K562 (cell line): ENCODE data around the gene NKAIN4. TPM values are rescaled to one million over a fixed set of nuclear protein-coding genes. Genes with fewer than 3 reads are reported as not detected.

Experiments used
- ATAC-seq: fragments of 200-7000 bp; cut with Tn5 transposase; 3 replicates; pipeline ENCODE4 v1.9.1; 2020; ENCODE audit warnings: moderate library complexity
- BruUV-seq: library from RNA; stranded (reverse); fragments of 400-500 nt; replicated peaks from 2 replicates; lab custom pipeline; 2021; lab: Mats Ljungman, UMichigan
- CTCF ChIA-PET: fragments of 300-600 bp; formaldehyde crosslinking; extraction: SDS; loops from one replicate; lab custom pipeline; 2021; ENCODE audit warnings: low intra/inter-chr PET ratio; lab: Yijun Ruan, JAX
- POLR2A ChIA-PET: fragments of 300-600, 350-650 bp; sonication (Branson Sonifier 250); formaldehyde crosslinking; extraction: SDS; loops from one replicate; lab custom pipeline; 2021; ENCODE audit warnings: antibody characterized with exemption, inconsistent platforms; lab: Yijun Ruan, JAX
- DNase-seq, 4 experiments: peaks; one replicate each; pipeline versions ENCODE4 v3.0.0 to v3.0.0-alpha.2; 2011 to 2018; ENCODE audit warnings: low spot score in 3 of 4, mixed read lengths in 3 of 4; ENCODE audit errors: extremely low read depth in 1 of 4
- FAIRE-seq: peaks from 2 replicates; lab custom pipeline; 2011; peaks lifted over from hg19 to GRCh38; lab: Jason Lieb, UNC
- H2AFZ ChIP-seq: 2 replicates; pipeline ENCODE4 v1.6.0; 2011; ENCODE audit warnings: low read depth, low read length, control low read depth, inconsistent platforms
- H3K27ac ChIP-seq: fragments of 200-600 bp; 3 replicates; pipeline ENCODE4 v1.8.0; 2011; ENCODE audit warnings: low read depth, mild to moderate bottlenecking, control low read depth, inconsistent platforms, low read length, moderate library complexity, mixed read lengths; ENCODE audit errors: extremely low read depth
- H3K27me3 ChIP-seq, 2 experiments: fragments of 300-600 bp in 1 of 2; 2 replicates in 1 of 2; 3 replicates in 1 of 2; pipeline versions ENCODE4 v1.6.0 to v1.8.0; 2011; ENCODE audit warnings: inconsistent platforms in 2 of 2, low read length in 2 of 2, mild to moderate bottlenecking in 1 of 2, mixed read lengths in 1 of 2, moderate library complexity in 1 of 2; ENCODE audit not compliant: control insufficient read depth in 2 of 2, insufficient read depth in 2 of 2
- H3K36me3 ChIP-seq: fragments of 300-600 bp; 3 replicates; pipeline ENCODE4 v1.8.0; 2011; ENCODE audit warnings: mild to moderate bottlenecking, low read length, inconsistent platforms; ENCODE audit not compliant: control insufficient read depth, insufficient read depth
- H3K4me1 ChIP-seq, 2 experiments: fragments of 200-600 bp in 1 of 2; replicated peaks in 1 of 2; 2 replicates in 1 of 2; 3 replicates in 1 of 2; pipeline versions ENCODE4 v1.5.1 to v1.8.0; 2011; ENCODE audit warnings: inconsistent platforms in 2 of 2, low read length in 2 of 2, mild to moderate bottlenecking in 1 of 2, mixed read lengths in 1 of 2, moderate library complexity in 1 of 2; ENCODE audit not compliant: control insufficient read depth in 2 of 2, insufficient read depth in 2 of 2
- H3K4me2 ChIP-seq: 2 replicates; pipeline ENCODE4 v1.6.1; 2011; ENCODE audit warnings: low read length, control low read depth, inconsistent platforms, mixed read lengths; ENCODE audit not compliant: insufficient read depth
- H3K4me3 ChIP-seq: fragments of 200-600 bp; sonication (generic), shearing (Covaris generic); 2 replicates; pipeline ENCODE4 v1.5.1; 2016; ENCODE audit warnings: control low read depth, inconsistent platforms
- H3K79me2 ChIP-seq: fragments of 200-600 bp; 3 replicates; pipeline ENCODE4 v1.8.0; 2011; ENCODE audit warnings: low read length, inconsistent platforms; ENCODE audit not compliant: control insufficient read depth, insufficient read depth
- H3K9ac ChIP-seq, 2 experiments: 2 replicates each; pipeline versions ENCODE4 v1.6.0 to v1.6.1; 2011; ENCODE audit warnings: low read depth in 2 of 2, low read length in 2 of 2, control low read depth in 1 of 2, inconsistent platforms in 1 of 2, mild to moderate bottlenecking in 1 of 2, mixed read lengths in 1 of 2; ENCODE audit not compliant: insufficient read depth in 1 of 2
- H3K9me1 ChIP-seq: one replicate; pipeline ENCODE4 v1.6.0; 2011; ENCODE audit warnings: inconsistent platforms, mild to moderate bottlenecking, low read length, moderate library complexity; ENCODE audit not compliant: control insufficient read depth, insufficient read depth
- H3K9me3 ChIP-seq: replicated peaks from 2 replicates; pipeline ENCODE4 v1.5.1; 2011; ENCODE audit warnings: low read depth, low read length, inconsistent platforms; ENCODE audit not compliant: control insufficient read depth, insufficient read depth
- H4K20me1 ChIP-seq: replicated peaks from 2 replicates; pipeline ENCODE4 v1.6.1; 2011; ENCODE audit warnings: low read length, inconsistent platforms, mixed read lengths; ENCODE audit not compliant: control insufficient read depth, insufficient read depth
- ATF1 ChIP-seq, 2 experiments: fragments of 450-650 bp in 1 of 2; IDR thresholded peaks; 2 replicates each; pipeline ENCODE4 v1.6.1; 2016; ENCODE audit warnings: missing compliant biosample characterization in 1 of 2, missing genetic modification characterization in 1 of 2
- BHLHE40 ChIP-seq: IDR thresholded peaks from 2 replicates; pipeline ENCODE4 v1.6.1; 2011; ENCODE audit warnings: low read length, improper control_type of control experiment
- CREB1 ChIP-seq, 2 experiments: sonication (generic) in 1 of 2; formaldehyde crosslinking in 1 of 2; IDR thresholded peaks; 2 replicates each; pipeline versions ENCODE4 v1.6.1 to v1.8.0; 2012 to 2022; ENCODE audit warnings: inconsistent platforms in 1 of 2, mild to moderate bottlenecking in 1 of 2, missing genetic modification reagents in 1 of 2, moderate library complexity in 1 of 2
- CTCF ChIP-seq, 3 experiments: IDR thresholded peaks in 2 of 3; conservative IDR thresholded peaks in 1 of 3; 2 replicates each; pipeline ENCODE4 v1.5.1; 2011 to 2012; ENCODE audit warnings: low read length in 3 of 3, mild to moderate bottlenecking in 3 of 3, control low read depth in 2 of 3, improper control_type of control experiment in 1 of 3, inconsistent platforms in 1 of 3, low read depth in 1 of 3, mixed read lengths in 1 of 3, moderate library complexity in 1 of 3; ENCODE audit not compliant: insufficient read depth in 2 of 3
- E2F8 ChIP-seq: fragments of 450-650 bp; IDR thresholded peaks from 2 replicates; pipeline ENCODE4 v1.7.1; 2018; ENCODE audit warnings: mild to moderate bottlenecking, low read depth; ENCODE audit not compliant: partially characterized antibody
- IRF2 ChIP-seq: sonication (generic); formaldehyde crosslinking; IDR thresholded peaks from 2 replicates; pipeline ENCODE4 v1.8.1; 2022; ENCODE audit warnings: mild to moderate bottlenecking, missing genetic modification reagents
- JUNB ChIP-seq: fragments of 450-650 bp; formaldehyde crosslinking; conservative IDR thresholded peaks from 2 replicates; pipeline ENCODE4 v1.4.0; 2020; ENCODE audit warnings: mild to moderate bottlenecking
- MAX ChIP-seq: sonication (generic); formaldehyde crosslinking; IDR thresholded peaks from 2 replicates; pipeline ENCODE4 v1.9.0; 2022; ENCODE audit warnings: mild to moderate bottlenecking, missing genetic modification reagents
- NCOA6 ChIP-seq: fragments of 450-650 bp; IDR thresholded peaks from 2 replicates; pipeline ENCODE4 v1.6.1; 2017; ENCODE audit warnings: mild to moderate bottlenecking
- PKNOX1 ChIP-seq: fragments of 450-650 bp; IDR thresholded peaks from 2 replicates; pipeline ENCODE4 v1.6.1; 2016
- RBFOX2 ChIP-seq: fragments of 200-400 bp; formaldehyde crosslinking; IDR thresholded peaks from 2 replicates; pipeline ENCODE4 v1.6.1; 2017; ENCODE audit warnings: low read depth, mild to moderate bottlenecking, low read length, moderate library complexity
- USF2 ChIP-seq: sonication (generic); formaldehyde crosslinking; IDR thresholded peaks from 2 replicates; pipeline ENCODE4 v1.5.0; 2020; ENCODE audit warnings: missing genetic modification reagents
- WGBS: fragments of 100-300 bp; shearing (Covaris generic); methylation state at CpG from one replicate; pipeline ENCODE4 v1.1.6; 2016; ENCODE audit warnings: low coverage, mixed read lengths; ENCODE audit not compliant: insufficient coverage; ENCODE audit errors: missing lambda C conversion rate; 5-methylcytosine and 5-hydroxymethylcytosine counted together
- in situ Hi-C: fragments of 300-500 bp; cut with MboI; formaldehyde crosslinking; loops from 4 replicates; pipeline ENCODE4 v1.15.0; 2018; ENCODE audit warnings: inconsistent platforms, mixed read lengths
- intact Hi-C: fragments of 100-400 bp; cut with micrococcal nuclease; formaldehyde crosslinking; loops from 2 replicates; pipeline ENCODE4 v1.14.2; 2022
- polyA plus RNA-seq, 8 experiments: library from polyadenylated mRNA; depleted of rRNA in 4 of 8; stranded (reverse) in 5 of 8; unstranded in 3 of 8; fragments of >200 nt; fragmentation: Nextera tagmentation in 2 of 8; fragmentation: Illumina TruSeq in 1 of 8; extraction: Ambion mirVana in 2 of 8; extraction: Trizol in 1 of 8; gene quantifications; 2 replicates each; pipeline versions ENCODE4 v1.2.1 to v1.2.3, GENCODE V29; 2011 to 2014; ENCODE audit warnings: inconsistent platforms in 1 of 8, missing spikeins in 1 of 8
- total RNA-seq, 7 experiments: library from RNA; depleted of rRNA in 6 of 7; stranded (reverse); fragments of >200 nt in 6 of 7; fragmentation: Illumina TruSeq in 2 of 7; extraction: Trizol in 2 of 7; gene quantifications; 2 replicates each; pipeline versions ENCODE4 v1.2.1 to v1.2.3, GENCODE V29; 2011 to 2021; ENCODE audit warnings: low replicate concordance in 1 of 7

The NKAIN4 gene
- total and polyA plus RNA-seq, 9 of the 15 experiments (the other 6 are each of a cell fraction or from before 2014, with no cell fraction given): not detected

- 4% methylated on average over 16 of the region's 16 CpGs for WGBS
- no peak overlapping the region for H3K27ac ChIP-seq
- H3K9ac ChIP-seq: no peak overlapping the region; a peak in 1 of 4 replicates
- H4K20me1 ChIP-seq: 0 out of 2 replicates have a peak, but pooled peaks cover 3% of the 10 kb centered on the region
- no peaks in the 10 kb centered on the region for H3K9me1 ChIP-seq
- no peak overlapping the region for H2AFZ ChIP-seq
- ChIA-PET CTCF (no interaction called here), POLR2A (interaction anchor here (0.9 to 1.2 kb wide), 2 partner anchors 9 to 12 kb away, joined by 3 read pairs; no protein-coding TSS in a partner anchor)
- peaks cover 23 to 52% of the 10 kb centered on the region in 2 experiments; a peak in 4 of 5 replicates for H3K27me3 ChIP-seq
- intact Hi-C loops (no loop called here), in situ Hi-C loops (no loop called here)
- peaks cover 0 to 43% of the 10 kb centered on the region in 2 experiments; a peak in 3 of 5 replicates for H3K4me1 ChIP-seq
- ATAC-seq: peak; percentile 75
- no peaks in the 10 kb centered on the region for H3K79me2 ChIP-seq
- peak; percentile 31 to 56 (median 51) for DNase-seq
- no TSS peak for BruUV-seq
- no peaks in the 10 kb centered on the region for H3K9me3 ChIP-seq
- no peaks in the 10 kb centered on the region for H3K36me3 ChIP-seq
- no peak overlapping the region for H3K4me3 ChIP-seq
- H3K4me2 ChIP-seq: no peak overlapping the region
- FAIRE-seq: no peak
- no peak for TF ChIP-seq NCOA6
- TF ChIP-seq CTCF (IDR thresholded peaks at IDR 0.05 in 2 of 3, conservative IDR thresholded peaks at IDR 0.05 in 1 of 3; ENCODE audit: insufficient read depth in 2 of 3, low read depth in 1 of 3, low read length in 3 of 3): peak in 2 of 3 experiments; percentile 36 to 65; a peak in 4 of 6 replicates
- TF ChIP-seq ATF1 (CRISPR knock-in tag; IDR thresholded peaks at IDR 0.05): no peak
- TF ChIP-seq ATF1 (tag; IDR thresholded peaks at IDR 0.05): 0 out of 2 replicates have a peak, but pooled peaks have one; percentile 17
- peak; percentile 73 for TF ChIP-seq USF2 (CRISPR knock-in tag)
- TF ChIP-seq IRF2 (CRISPR knock-in tag): no peak
- peak; percentile 27; the same call in 1 of the 2 replicates for TF ChIP-seq CREB1 (IDR thresholded peaks at IDR 0.05)
- TF ChIP-seq CREB1 (CRISPR knock-in tag; IDR thresholded peaks at IDR 0.05): no peak
- TF ChIP-seq PKNOX1: peak; percentile 9; the same call in 1 of the 2 replicates
- no peak for TF ChIP-seq E2F8
- TF ChIP-seq JUNB: no peak
- TF ChIP-seq RBFOX2: no peak
- TF ChIP-seq MAX: no peak
- TF ChIP-seq BHLHE40: peak; percentile 81
Observed at GRCh38 chr20:63238514-63239125, 15.6 kb downstream of the NKAIN4 start.
